H1 (cell line): ENCODE data around the gene C2orf42. TPM values are rescaled to one million over a fixed set of nuclear protein-coding genes. Genes with fewer than 3 reads are reported as not detected.

ENCODE experiments used
- ATF2 ChIP-seq: IDR thresholded peaks from 2 replicates; pipeline ENCODE4 v1.6.1; 2012; ENCODE audit warnings: low read length, inconsistent platforms
- BCL11A ChIP-seq, 2 experiments: IDR thresholded peaks; one replicate each; pipeline ENCODE4 v1.6.1; 2011; ENCODE audit warnings: low read depth in 2 of 2, low read length in 2 of 2, mild to moderate bottlenecking in 2 of 2
- CHD1 ChIP-seq: IDR thresholded peaks from 2 replicates; pipeline ENCODE4 v1.6.1; 2012; ENCODE audit warnings: low read depth, low read length, improper control_type of control experiment
- E2F6 ChIP-seq: IDR thresholded peaks from 2 replicates; pipeline ENCODE4 v1.6.1; 2012; ENCODE audit warnings: inconsistent platforms
- EGR1 ChIP-seq: IDR thresholded peaks from 2 replicates; pipeline ENCODE4 v1.6.1; 2011; ENCODE audit warnings: low read depth, low read length, borderline replicate concordance
- JUN ChIP-seq: IDR thresholded peaks from 2 replicates; pipeline ENCODE4 v1.6.1; 2011; ENCODE audit warnings: low read depth, mild to moderate bottlenecking, improper control_type of control experiment, low read length
- KDM1A ChIP-seq: fragments of 200-600, 300-600 bp; sonication (generic); IDR thresholded peaks from 2 replicates; pipeline ENCODE4 v1.7.1; 2016; ENCODE audit warnings: mild to moderate bottlenecking, low read length, borderline replicate concordance
- KDM4A ChIP-seq: IDR thresholded peaks from one replicate; pipeline ENCODE4 v1.7.1; 2012; ENCODE audit warnings: low read depth, mild to moderate bottlenecking, moderate library complexity, low read length, inconsistent platforms; ENCODE audit not compliant: severe bottlenecking
- PHF8 ChIP-seq: fragments of 200-600 bp; sonication (generic); conservative IDR thresholded peaks from 2 replicates; pipeline ENCODE4 v1.7.1; 2012; ENCODE audit warnings: low read depth, mild to moderate bottlenecking, inconsistent platforms, low read length, moderate library complexity
- POLR2A ChIP-seq, 2 experiments: IDR thresholded peaks; 1 replicate in 1 of 2; 2 replicates in 1 of 2; pipeline ENCODE4 v1.6.1; 2011; ENCODE audit warnings: low read depth in 2 of 2, low read length in 2 of 2, mild to moderate bottlenecking in 2 of 2; ENCODE audit errors: control extremely low read depth in 1 of 2
- SIX5 ChIP-seq: IDR thresholded peaks from 2 replicates; pipeline ENCODE4 v1.6.1; 2011; ENCODE audit warnings: mild to moderate bottlenecking, low read depth, low read length
- TAF1 ChIP-seq: IDR thresholded peaks from 2 replicates; pipeline ENCODE4 v1.6.1; 2011; ENCODE audit warnings: mild to moderate bottlenecking, low read depth, low read length
- USF2 ChIP-seq: IDR thresholded peaks from 2 replicates; pipeline ENCODE4 v1.6.1; 2011; ENCODE audit warnings: low read length, improper control_type of control experiment
- polyA plus RNA-seq, 7 experiments: library from polyadenylated mRNA; depleted of rRNA in 3 of 7; stranded (reverse) in 5 of 7; unstranded in 2 of 7; fragments of >200 nt in 5 of 7; fragments of 200-250 nt in 2 of 7; gene quantifications; 1 replicate in 5 of 7; 2 replicates in 1 of 7; 4 replicates in 1 of 7; pipeline versions ENCODE4 v1.2.1 to v1.2.3, GENCODE V29; 2011 to 2013; ENCODE audit warnings: missing spikeins in 2 of 7, mixed read lengths in 2 of 7
- total RNA-seq: library from RNA; stranded (reverse); fragmentation: NEBNext Ultra II Directional; extraction: Animal tissue kit (Norgen Biotek cat#: 25700); gene quantifications from 2 replicates; pipeline ENCODE4 v1.2.1, GENCODE V29; 2021

The C2orf42 gene
- total and polyA plus RNA-seq, 2 of the 8 experiments (the other 6 are each of a cell fraction or from before 2014, with no cell fraction given): 3.9 to 10.7 TPM

- TF ChIP-seq BCL11A (IDR thresholded peaks at IDR 0.05; ENCODE audit: low read depth in 2 of 2, low read length in 2 of 2) (no peak), EGR1 (no peak), ATF2 (no peak), PHF8 (no peak), TAF1 (0 out of 2 replicates have a peak, but pooled peaks have one; percentile 14), E2F6 (no peak), KDM4A (no peak), KDM1A (no peak), JUN (no peak), POLR2A (IDR thresholded peaks at IDR 0.05; ENCODE audit: control extremely low read depth in 1 of 2, low read depth in 2 of 2, low read length in 2 of 2) (peak in 1 of 2 experiments; percentile 45; a peak in 1 of 3 replicates), SIX5 (no peak), USF2 (no peak), CHD1 (no peak)
Measured at GRCh38 chr2:70143314-70144150, 47.3 kb downstream of the C2orf42 start (continued).
